Hepatocyte (in vitro differentiated cells): ENCODE measurements around the gene FCMR. TPM values are rescaled to one million over a fixed set of nuclear protein-coding genes. Genes with fewer than 3 reads are reported as not detected.

Experiments
- DNase-seq: peaks from one replicate; pipeline ENCODE4 v3.0.0-alpha.2; 2016; ENCODE audit warnings: low spot score
- H2AFZ ChIP-seq: fragments of 200-600 bp; sonication (generic); 2 replicates; pipeline ENCODE4 v1.6.0; 2016; ENCODE audit warnings: antibody characterized with exemption, mild to moderate bottlenecking
- H3K27ac ChIP-seq: fragments of 200-600 bp; sonication (generic); 2 replicates; pipeline ENCODE4 v1.5.1; 2016; ENCODE audit warnings: mild to moderate bottlenecking
- H3K27me3 ChIP-seq: fragments of 200-600 bp; sonication (generic); 2 replicates; pipeline ENCODE4 v1.6.1; 2016
- H3K36me3 ChIP-seq: fragments of 200-600 bp; sonication (generic); replicated peaks from 2 replicates; pipeline ENCODE4 v1.5.1; 2016; ENCODE audit warnings: low read depth; ENCODE audit not compliant: insufficient read depth
- H3K4me1 ChIP-seq: fragments of 200-600 bp; sonication (generic); 2 replicates; pipeline ENCODE4 v1.5.1; 2016; ENCODE audit warnings: mild to moderate bottlenecking, moderate library complexity; ENCODE audit not compliant: insufficient read depth
- H3K4me2 ChIP-seq: fragments of 200-600 bp; sonication (generic); 2 replicates; pipeline ENCODE4 v1.6.0; 2016
- H3K4me3 ChIP-seq: fragments of 200-600 bp; sonication (generic); 2 replicates; pipeline ENCODE4 v1.5.1; 2016; ENCODE audit warnings: mild to moderate bottlenecking
- H3K79me2 ChIP-seq: fragments of 200-600 bp; sonication (generic); 2 replicates; pipeline ENCODE4 v1.6.0; 2017; ENCODE audit warnings: mild to moderate bottlenecking
- H3K9me2 ChIP-seq: fragments of 200-600 bp; sonication (generic); replicated peaks from 2 replicates; pipeline ENCODE4 v1.6.0; 2017; ENCODE audit warnings: mild to moderate bottlenecking; ENCODE audit not compliant: insufficient read depth
- H3K9me3 ChIP-seq: fragments of 200-600 bp; sonication (generic); 2 replicates; pipeline ENCODE4 v1.5.1; 2016; ENCODE audit warnings: low read depth, mild to moderate bottlenecking
- H4K20me1 ChIP-seq: fragments of 200-600 bp; sonication (generic); 2 replicates; pipeline ENCODE4 v1.6.0; 2016; ENCODE audit warnings: mild to moderate bottlenecking; ENCODE audit not compliant: insufficient read depth, poor library complexity, severe bottlenecking
- EZH2 ChIP-seq: fragments of 200-600 bp; sonication (generic); IDR thresholded peaks from 2 replicates; pipeline ENCODE4 v1.6.1; 2016; ENCODE audit warnings: antibody characterized with exemption, mild to moderate bottlenecking, borderline replicate concordance
- EZH2phosphoT487 ChIP-seq: fragments of 200-600 bp; sonication (generic); IDR thresholded peaks from one replicate; pipeline ENCODE4 v1.6.1; 2018; ENCODE audit warnings: antibody characterized with exemption, mild to moderate bottlenecking, low read depth, moderate library complexity; ENCODE audit not compliant: unreplicated experiment, severe bottlenecking
- WGBS: methylation state at CpG from one replicate; pipeline ENCODE4 v1.1.6; 2016; ENCODE audit warnings: low lambda C conversion rate; ENCODE audit errors: missing lambda C conversion rate; 5-methylcytosine and 5-hydroxymethylcytosine counted together
- polyA plus RNA-seq: library from polyadenylated mRNA; unstranded; fragments of >200 nt; fragmentation: Nextera tagmentation; extraction: Ambion mirVana; gene quantifications from 2 replicates; pipeline ENCODE4 v1.2.1, GENCODE V29; 2016
- total RNA-seq: library from RNA; depleted of rRNA; stranded (reverse); fragments of >200 nt; gene quantifications from 2 replicates; pipeline ENCODE4 v1.2.3, GENCODE V29; 2014
- TF ChIP-seq, protein P1 (sequence below): fragments of 200-600 bp; sonication (generic); IDR thresholded peaks from 2 replicates; pipeline ENCODE4 v1.5.1; 2016; ENCODE audit warnings: antibody characterized with exemption, mild to moderate bottlenecking; ENCODE audit not compliant: poor library complexity

FCMR gene, protein sequence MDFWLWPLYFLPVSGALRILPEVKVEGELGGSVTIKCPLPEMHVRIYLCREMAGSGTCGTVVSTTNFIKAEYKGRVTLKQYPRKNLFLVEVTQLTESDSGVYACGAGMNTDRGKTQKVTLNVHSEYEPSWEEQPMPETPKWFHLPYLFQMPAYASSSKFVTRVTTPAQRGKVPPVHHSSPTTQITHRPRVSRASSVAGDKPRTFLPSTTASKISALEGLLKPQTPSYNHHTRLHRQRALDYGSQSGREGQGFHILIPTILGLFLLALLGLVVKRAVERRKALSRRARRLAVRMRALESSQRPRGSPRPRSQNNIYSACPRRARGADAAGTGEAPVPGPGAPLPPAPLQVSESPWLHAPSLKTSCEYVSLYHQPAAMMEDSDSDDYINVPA
- 0.97 and 2.6 TPM in 2 replicates for total RNA-seq
- polyA plus RNA-seq = 0.71 and 0.88 TPM in 2 replicates

DNA sequence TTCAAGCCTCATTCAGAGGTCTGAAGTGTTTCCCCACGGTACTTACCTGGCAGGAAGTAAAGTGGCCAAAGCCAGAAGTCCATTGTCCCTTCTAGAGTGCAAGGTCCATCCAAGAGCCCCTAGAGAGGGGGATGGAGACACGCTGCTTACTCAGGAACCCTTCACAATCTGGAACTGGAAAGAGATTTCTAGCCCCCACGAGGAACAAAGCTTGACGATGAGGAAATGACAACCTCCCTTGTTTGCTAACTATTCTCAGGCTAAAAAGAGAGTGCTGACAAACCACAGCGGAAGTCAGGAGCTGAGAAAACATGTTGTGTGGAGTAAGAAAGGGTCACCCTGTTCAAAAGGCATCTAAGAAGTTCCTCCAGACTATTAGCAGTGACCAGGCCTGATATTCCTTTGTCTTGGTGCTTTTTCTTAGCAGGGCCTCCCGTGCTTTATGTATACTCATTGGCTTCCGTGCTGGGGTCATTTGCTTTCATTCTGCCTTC lies at the start of gene FCMR:
Gene FCMR (minus strand): TSS at position 170 of the 494 bp plus-strand sequence. CDS start 87 bp downstream, at position 83.
- 58% methylated on average over 7 of the region's 7 CpGs for WGBS
- H3K4me2 ChIP-seq = no peak within 1 kb of the TSS
- TF ChIP-seq, protein P1, sequence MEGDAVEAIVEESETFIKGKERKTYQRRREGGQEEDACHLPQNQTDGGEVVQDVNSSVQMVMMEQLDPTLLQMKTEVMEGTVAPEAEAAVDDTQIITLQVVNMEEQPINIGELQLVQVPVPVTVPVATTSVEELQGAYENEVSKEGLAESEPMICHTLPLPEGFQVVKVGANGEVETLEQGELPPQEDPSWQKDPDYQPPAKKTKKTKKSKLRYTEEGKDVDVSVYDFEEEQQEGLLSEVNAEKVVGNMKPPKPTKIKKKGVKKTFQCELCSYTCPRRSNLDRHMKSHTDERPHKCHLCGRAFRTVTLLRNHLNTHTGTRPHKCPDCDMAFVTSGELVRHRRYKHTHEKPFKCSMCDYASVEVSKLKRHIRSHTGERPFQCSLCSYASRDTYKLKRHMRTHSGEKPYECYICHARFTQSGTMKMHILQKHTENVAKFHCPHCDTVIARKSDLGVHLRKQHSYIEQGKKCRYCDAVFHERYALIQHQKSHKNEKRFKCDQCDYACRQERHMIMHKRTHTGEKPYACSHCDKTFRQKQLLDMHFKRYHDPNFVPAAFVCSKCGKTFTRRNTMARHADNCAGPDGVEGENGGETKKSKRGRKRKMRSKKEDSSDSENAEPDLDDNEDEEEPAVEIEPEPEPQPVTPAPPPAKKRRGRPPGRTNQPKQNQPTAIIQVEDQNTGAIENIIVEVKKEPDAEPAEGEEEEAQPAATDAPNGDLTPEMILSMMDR = no peak
- TF ChIP-seq EZH2phosphoT487 (no peak), EZH2 (no peak)

DNA sequence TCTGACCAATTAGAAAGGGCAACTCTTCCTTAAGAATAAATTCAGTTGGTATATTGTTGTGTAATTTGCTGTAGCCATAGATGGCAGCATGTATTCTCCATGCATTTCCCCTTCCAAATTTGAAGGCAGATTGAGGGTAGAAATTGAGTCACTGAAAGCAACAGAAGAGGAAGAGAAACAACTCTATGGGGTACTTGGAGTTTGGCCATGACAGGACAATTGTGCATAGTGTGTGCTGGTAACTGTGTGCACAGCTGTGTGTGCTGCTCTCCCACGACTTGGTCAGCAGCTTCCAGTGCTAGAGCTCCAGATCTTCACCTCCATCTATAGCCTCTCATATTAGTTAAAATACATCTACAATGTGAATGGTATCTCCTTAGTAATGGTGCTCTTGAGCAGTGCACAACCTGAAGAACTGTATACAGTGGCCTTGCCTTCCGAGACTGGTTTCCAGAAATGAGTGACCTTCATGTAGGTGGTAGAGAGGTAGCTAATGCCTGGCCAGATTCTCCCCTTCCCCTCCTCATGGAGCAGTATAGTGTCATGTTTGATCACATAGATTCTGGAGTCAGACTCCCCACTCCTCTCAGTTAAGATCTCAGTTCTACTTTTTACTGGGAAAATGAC lies 49.4 kb upstream of the FCMR start:
- WGBS = 86% methylated on average over 2 of the region's 2 CpGs
- Histone ChIP-seq H3K4me2 (no peak overlapping the region), H3K9me2 (no peaks in the 10 kb centered on the region), H3K4me1 (peaks cover 29% of the 10 kb centered on the region), H3K27ac (no peak overlapping the region), H3K36me3 (no peaks in the 10 kb centered on the region), H3K79me2 (no peaks in the 10 kb centered on the region), H3K9me3 (no peaks in the 10 kb centered on the region), H3K4me3 (no peak overlapping the region), H3K27me3 (no peaks in the 10 kb centered on the region), H2AFZ (no peak overlapping the region), H4K20me1 (no peaks in the 10 kb centered on the region)
- DNase-seq = no peak
- no peak for TF ChIP-seq EZH2
- TF ChIP-seq, protein P1 = no peak
- TF ChIP-seq EZH2phosphoT487 = no peak

More for the DNA sequence above, at the start of gene FCMR:
- DNase-seq = no peak
- H3K36me3 ChIP-seq = no peaks in the 10 kb centered on the region
- no peaks in the 10 kb centered on the region for H3K4me1 ChIP-seq
- no peaks in the 10 kb centered on the region for H3K27me3 ChIP-seq
- no peak within 1 kb of the TSS for H3K4me3 ChIP-seq
- H3K27ac ChIP-seq = peak within 1 kb of the TSS; percentile 67
- no peaks in the 10 kb centered on the region for H3K9me2 ChIP-seq
- peak within 1 kb of the TSS; percentile 21 for H2AFZ ChIP-seq
- no peaks in the 10 kb centered on the region for H3K79me2 ChIP-seq
- H4K20me1 ChIP-seq = no peaks in the 10 kb centered on the region
- no peaks in the 10 kb centered on the region for H3K9me3 ChIP-seq

DNA sequence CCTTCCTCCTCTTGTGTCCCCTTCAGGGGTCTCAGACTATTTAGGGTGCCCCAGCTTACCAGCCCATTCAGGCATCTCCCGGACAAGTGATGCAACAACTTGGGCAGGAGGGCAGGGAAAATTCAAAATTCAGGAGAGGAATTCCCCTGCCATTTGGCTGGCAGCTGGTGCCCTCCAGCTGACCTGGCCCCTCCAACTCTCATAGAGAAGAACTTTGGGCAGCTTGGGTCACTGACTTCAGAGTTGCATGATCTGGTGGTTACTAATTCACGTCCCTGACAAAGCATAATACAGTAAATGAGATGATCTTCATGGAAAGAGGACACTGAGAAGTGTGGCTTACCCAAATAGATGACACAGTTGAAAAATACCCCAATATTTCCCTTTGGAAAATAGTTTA lies 48.7 kb upstream of the FCMR start, which contains the start of gene FCAMR:
Gene FCAMR (minus strand): TSS at position 15 of the 400 bp plus-strand sequence. CDS start 335 bp downstream, outside the sequence.
- H3K9me2 ChIP-seq = no peaks in the 10 kb centered on the region
- no peaks in the 10 kb centered on the region for H4K20me1 ChIP-seq
- no peak within 1 kb of the TSS for H3K4me3 ChIP-seq
- H3K36me3 ChIP-seq = no peaks in the 10 kb centered on the region
- H3K9me3 ChIP-seq = no peaks in the 10 kb centered on the region
- 86% methylated on average over 2 of the region's 2 CpGs for WGBS
- H3K4me1 ChIP-seq = peaks cover 29% of the 10 kb centered on the region
- no peak within 1 kb of the TSS for H3K4me2 ChIP-seq
- no peaks in the 10 kb centered on the region for H3K79me2 ChIP-seq
- H2AFZ ChIP-seq = no peak within 1 kb of the TSS
- no peak for DNase-seq
- TF ChIP-seq, protein P1 = no peak
- TF ChIP-seq EZH2phosphoT487 = no peak
- TF ChIP-seq EZH2 = no peak
- H3K27me3 ChIP-seq = no peaks in the 10 kb centered on the region
- H3K27ac ChIP-seq = peak within 1 kb of the TSS; percentile 74
